Measurements from ENCODE around the gene METRN.

The METRN gene

DNA sequence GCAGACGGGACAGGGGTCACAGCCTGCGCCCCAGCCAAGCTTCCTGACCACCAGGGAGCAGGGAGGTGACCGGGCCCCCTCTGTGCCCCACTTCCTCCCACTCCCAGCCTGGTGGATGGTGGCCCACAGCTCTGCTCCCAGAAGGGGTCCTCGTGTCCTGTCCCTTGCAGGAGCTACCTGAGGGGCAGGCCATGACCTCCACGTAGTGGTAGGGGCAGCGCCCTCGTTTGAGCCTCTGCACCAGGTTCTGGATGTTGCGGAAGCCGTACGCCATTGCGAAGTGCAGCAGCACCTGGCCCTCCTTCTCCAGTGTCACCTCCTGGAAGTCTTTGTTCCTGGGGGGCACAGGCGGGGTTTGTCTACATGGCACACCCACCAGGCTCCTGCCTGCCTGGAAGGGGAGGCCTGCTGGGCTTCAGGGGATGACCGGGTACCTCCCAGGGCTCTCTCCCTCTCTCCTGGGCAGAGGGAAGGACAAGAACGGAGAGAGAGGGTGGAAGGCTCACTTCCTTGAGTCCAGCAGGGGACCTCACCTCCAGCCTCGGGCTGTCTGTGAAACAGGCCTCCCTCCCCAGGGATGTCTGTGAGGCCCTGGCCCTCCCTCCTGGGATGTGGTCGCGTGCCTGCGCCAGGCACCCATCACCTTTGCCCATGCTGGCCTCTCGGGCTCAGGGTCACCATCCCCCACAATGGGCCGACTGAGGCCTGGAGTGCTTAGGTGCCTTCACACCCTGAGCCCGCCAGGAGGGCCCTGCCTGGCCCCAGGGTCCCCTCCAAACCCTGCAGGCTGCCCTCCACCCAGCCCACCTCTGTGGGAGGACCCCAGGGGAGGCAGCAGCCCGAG is 16.0 kb downstream of the METRN start:
- DNase-seq (ENCODE audit: extremely low read depth, low read depth): no peak
- TF ChIP-seq, protein P1, sequence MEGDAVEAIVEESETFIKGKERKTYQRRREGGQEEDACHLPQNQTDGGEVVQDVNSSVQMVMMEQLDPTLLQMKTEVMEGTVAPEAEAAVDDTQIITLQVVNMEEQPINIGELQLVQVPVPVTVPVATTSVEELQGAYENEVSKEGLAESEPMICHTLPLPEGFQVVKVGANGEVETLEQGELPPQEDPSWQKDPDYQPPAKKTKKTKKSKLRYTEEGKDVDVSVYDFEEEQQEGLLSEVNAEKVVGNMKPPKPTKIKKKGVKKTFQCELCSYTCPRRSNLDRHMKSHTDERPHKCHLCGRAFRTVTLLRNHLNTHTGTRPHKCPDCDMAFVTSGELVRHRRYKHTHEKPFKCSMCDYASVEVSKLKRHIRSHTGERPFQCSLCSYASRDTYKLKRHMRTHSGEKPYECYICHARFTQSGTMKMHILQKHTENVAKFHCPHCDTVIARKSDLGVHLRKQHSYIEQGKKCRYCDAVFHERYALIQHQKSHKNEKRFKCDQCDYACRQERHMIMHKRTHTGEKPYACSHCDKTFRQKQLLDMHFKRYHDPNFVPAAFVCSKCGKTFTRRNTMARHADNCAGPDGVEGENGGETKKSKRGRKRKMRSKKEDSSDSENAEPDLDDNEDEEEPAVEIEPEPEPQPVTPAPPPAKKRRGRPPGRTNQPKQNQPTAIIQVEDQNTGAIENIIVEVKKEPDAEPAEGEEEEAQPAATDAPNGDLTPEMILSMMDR (IDR thresholded peaks at IDR 0.05; ENCODE audit: low read depth, low read length, missing control alignments): no peak

DNA sequence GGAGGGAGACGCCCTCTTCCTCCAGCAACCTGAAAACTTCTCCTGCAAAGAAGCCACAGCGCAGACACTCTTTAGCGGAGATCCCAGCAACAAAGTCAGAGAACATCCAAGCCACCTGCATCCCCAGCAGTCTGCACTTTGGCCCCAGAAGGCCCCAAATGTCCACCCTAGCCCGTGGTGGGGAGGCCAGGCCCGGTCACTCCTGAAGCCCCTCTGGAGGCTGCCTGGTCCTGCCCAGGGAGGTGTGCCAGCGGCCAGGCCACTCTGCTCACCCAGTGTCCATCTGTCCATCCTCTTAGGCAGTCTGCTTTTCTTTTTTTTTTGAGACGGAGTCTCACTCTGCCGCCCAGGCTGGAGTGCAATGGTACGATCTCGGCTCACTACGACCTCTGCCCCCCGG is 17.4 kb downstream of the METRN start:
- H3K4me3 ChIP-seq (replicated peaks; ENCODE audit: low read depth, low read length): no peak overlapping the region
- TF ChIP-seq, protein P1 (IDR thresholded peaks at IDR 0.05; ENCODE audit: low read depth, low read length, missing control alignments): no peak
- DNase-seq (ENCODE audit: extremely low read depth, low read depth): no peak

More for the DNA sequence above, 16.0 kb downstream of the METRN start:
- no peak overlapping the region for H3K4me3 ChIP-seq (replicated peaks; ENCODE audit: low read depth, low read length)

DNA sequence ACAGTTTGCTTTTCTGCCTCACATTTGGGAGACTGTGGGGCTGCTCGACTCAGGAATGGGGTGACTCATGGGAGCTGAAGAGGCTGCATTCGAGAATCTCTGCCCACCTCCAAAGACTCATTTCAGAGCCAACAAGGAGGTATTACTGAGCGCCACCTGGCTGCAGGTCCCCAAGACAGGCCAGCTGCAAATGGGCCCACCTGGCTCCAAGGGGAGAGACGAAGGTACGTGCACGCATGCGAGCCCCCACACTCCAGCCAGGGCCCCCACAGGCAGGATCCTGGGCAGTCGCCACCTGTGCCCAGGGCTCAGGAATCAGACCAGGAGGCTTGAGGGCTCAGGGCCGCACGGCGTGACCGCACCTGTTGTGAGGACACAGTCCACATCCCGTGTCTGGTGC is 18.0 kb downstream of the METRN start:
- TF ChIP-seq, protein P1 (IDR thresholded peaks at IDR 0.05; ENCODE audit: low read depth, low read length, missing control alignments): no peak
- no peak overlapping the region for H3K4me3 ChIP-seq (replicated peaks; ENCODE audit: low read depth, low read length)
- no peak for DNase-seq (ENCODE audit: extremely low read depth, low read depth)

DNA sequence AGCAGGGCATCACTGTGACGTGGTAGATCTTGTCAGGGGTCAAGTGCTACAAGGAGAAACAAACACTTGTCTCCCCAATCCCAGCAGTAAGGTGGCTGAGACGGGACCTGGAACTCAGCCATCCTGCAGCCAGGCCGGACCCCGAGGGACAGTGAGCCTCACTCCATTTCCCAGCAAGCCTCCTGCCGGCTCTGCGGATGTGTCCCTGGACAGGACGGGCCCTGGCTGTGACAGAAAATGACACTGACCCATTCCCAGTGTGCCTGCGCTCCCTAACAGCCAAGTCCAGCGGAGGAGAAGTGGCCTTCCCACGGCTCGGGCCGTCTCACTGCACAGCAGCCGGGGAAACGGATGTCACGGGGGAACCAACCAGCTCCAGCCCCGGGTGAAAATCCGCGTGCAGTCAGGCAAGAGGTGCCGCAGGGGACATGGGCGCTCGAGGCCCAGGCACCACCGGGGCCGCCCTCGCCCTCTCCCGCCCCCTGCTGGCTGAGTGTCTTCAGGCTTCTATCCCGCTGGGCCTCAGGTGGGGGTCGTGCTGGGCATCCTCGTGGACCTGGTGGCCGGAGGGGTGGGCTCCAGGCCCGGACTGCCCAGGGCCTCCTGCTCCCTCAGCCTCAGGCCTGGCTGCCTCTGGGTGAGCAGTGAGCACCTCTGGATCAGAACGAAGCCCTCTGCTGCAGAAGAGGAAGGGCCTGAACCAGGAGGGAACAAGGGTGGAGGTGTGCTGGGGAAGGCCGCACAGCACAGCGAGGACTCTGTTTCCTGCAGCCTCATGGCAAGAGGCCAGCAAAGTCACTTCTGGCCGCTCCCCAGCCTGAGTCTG is 18.7 kb downstream of the METRN start:
- no peak for DNase-seq (ENCODE audit: extremely low read depth, low read depth)
- no peak overlapping the region for H3K4me3 ChIP-seq (replicated peaks; ENCODE audit: low read depth, low read length)
- TF ChIP-seq, protein P1 (IDR thresholded peaks at IDR 0.05; ENCODE audit: low read depth, low read length, missing control alignments): peak; percentile 57

DNA sequence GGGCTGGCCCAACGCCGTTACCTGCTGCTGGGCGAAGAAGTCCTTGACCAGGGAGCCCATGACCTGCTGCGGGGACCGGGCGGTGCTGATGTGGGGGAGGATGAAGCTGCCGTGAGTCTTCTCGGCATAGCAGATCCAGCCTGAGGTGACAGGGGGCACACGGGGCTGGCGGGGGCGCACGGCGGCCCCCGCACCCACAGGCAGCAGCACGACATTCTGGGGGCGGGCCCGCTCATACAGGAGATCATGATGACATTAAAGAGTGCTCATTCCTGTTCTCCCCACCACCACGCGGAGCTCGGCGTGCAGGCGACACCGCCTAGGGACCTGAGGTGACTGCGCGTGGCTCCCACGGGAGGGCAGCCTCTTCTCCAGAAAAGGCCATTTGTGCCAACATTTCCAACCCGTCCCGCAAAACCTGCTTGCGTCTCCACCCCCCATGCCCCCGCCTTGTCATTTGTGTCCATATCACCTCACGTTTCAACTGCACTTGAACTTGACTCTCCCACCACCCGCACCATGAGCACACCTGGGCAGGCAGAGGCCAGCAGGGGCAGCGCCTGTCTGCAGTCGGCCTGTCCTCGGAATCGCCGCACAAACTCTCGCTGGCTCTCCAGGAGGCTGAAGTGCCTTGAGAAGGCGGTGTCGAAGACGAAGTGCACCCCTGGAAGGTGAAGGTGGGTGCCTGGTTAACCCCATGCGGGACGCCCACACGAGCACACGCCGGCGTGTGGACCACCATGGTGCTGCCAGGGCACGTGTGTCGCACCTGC is 19.5 kb downstream of the METRN start:
- no peak overlapping the region for H3K4me3 ChIP-seq (replicated peaks; ENCODE audit: low read depth, low read length)
- no peak for DNase-seq (ENCODE audit: extremely low read depth, low read depth)

More for the DNA sequence above, 19.5 kb downstream of the METRN start:
- TF ChIP-seq, protein P1 (IDR thresholded peaks at IDR 0.05; ENCODE audit: low read depth, low read length, missing control alignments): no peak
